NT2/D1 (cell line): ENCODE results near the gene TLR1.

Source experiments
- DNase-seq: peaks from one replicate; pipeline ENCODE4 v3.0.0-alpha.2; 2011; ENCODE audit warnings: low read depth, low spot score
- H3K27me3 ChIP-seq: 2 replicates; pipeline ENCODE4 v1.6.0; 2011; ENCODE audit warnings: mild to moderate bottlenecking; ENCODE audit not compliant: insufficient read length, insufficient read depth
- H3K36me3 ChIP-seq: 2 replicates; pipeline ENCODE4 v1.6.1; 2011; ENCODE audit warnings: mild to moderate bottlenecking, low read length, mixed read lengths; ENCODE audit not compliant: insufficient read depth, insufficient read length
- H3K4me1 ChIP-seq: 2 replicates; pipeline ENCODE4 v1.5.1; 2011; ENCODE audit not compliant: insufficient read depth, insufficient read length
- H3K4me3 ChIP-seq: 2 replicates; pipeline ENCODE4 v1.5.1; 2011; ENCODE audit warnings: low read depth; ENCODE audit not compliant: insufficient read length
- H3K9ac ChIP-seq: 2 replicates; pipeline ENCODE4 v1.6.0; 2011; ENCODE audit warnings: low read depth; ENCODE audit not compliant: insufficient read length
- H3K9me3 ChIP-seq: 2 replicates; pipeline ENCODE4 v1.5.1; 2011; ENCODE audit warnings: mild to moderate bottlenecking, low read length; ENCODE audit not compliant: insufficient read depth
- SUZ12 ChIP-seq: IDR thresholded peaks from 2 replicates; pipeline ENCODE4 v1.6.1; 2011; ENCODE audit not compliant: insufficient read length, insufficient read depth; ENCODE audit errors: extremely low read depth
- YY1 ChIP-seq: IDR thresholded peaks from 2 replicates; pipeline ENCODE4 v1.6.1; 2011; ENCODE audit not compliant: insufficient read length, insufficient read depth
- ZNF274 ChIP-seq: IDR thresholded peaks from 2 replicates; pipeline ENCODE4 v1.6.1; 2011; ENCODE audit warnings: mild to moderate bottlenecking, low read depth, low read length

The TLR1 gene

DNA sequence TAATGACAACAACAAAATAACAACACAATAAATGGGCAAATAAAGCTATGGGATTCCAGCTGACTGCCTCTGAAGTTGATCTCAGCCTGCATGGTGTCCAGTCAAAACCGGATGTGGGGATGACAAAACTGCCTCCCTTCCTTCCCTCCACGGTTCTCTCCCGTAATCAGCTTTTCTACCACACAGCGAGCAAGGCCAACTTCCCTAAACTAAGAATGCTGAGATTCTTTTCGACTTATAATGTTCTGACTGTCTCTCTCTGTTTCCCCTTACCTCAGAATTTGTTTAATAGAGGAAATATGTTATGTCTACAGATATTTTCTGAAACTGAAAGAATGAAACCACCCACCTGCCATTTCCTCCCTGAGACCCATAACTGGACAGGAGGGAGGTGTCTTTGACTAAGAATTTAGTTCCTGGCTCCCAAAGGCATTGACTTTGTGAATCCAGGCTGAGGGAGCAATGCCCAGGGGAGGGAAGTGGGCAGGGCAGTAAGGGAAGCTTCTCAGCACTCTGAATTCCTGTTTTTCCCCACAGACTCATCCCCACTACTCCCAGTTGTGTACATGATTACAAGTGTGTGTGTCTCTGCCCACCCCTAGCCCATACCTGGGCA lies 1.0 kb upstream of the TLR1 start:
- no peak for DNase-seq
- no peak overlapping the region for H3K4me3 ChIP-seq
- 0 out of 2 replicates have a peak, but pooled peaks cover 7% of the 10 kb centered on the region for H3K9me3 ChIP-seq
- H3K9ac ChIP-seq, result no peak overlapping the region
- TF ChIP-seq ZNF274, result no peak
- TF ChIP-seq YY1, result no peak
- no peak for TF ChIP-seq SUZ12
- H3K4me1 ChIP-seq, result no peaks in the 10 kb centered on the region
- H3K36me3 ChIP-seq, result no peaks in the 10 kb centered on the region
- no peaks in the 10 kb centered on the region for H3K27me3 ChIP-seq

DNA sequence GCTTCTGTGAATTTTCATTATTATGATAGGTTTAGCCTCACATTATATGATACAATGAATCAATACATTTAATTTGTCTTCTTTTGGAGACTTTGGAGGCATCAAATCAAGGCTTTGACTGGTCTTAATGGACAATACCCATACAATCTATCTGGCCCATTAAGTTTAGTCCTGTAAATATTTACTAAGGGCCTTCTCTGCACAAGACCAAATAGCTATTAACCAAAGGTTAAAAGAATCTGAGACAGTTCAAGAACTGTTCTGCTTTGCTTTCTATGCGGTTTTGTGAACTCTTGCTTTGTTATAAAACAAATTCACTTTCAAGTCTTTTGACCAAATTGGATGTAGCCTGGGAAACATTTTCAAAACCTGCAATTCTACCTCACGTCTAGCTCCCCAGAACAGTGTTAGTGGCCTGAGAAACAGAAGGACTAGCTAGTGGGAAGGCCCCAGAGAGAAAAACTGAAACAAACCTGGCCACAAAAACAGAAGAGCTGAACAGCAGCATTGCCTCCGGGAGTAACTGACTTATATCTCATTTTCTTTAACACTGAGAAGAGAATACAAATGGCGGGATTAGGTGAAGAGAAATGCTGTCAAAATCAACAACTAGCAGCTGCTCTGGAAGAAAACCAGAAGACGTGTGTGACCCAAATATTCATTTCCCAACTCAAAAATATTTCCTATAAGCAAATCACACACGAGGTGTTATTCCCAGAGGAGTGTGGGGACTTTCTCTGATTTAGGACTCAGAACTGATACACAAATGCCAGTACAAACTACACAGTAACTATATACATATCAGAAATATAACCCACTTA lies 548 bp downstream of the TLR1 start:
- H3K9ac ChIP-seq, result no peak overlapping the region

DNA sequence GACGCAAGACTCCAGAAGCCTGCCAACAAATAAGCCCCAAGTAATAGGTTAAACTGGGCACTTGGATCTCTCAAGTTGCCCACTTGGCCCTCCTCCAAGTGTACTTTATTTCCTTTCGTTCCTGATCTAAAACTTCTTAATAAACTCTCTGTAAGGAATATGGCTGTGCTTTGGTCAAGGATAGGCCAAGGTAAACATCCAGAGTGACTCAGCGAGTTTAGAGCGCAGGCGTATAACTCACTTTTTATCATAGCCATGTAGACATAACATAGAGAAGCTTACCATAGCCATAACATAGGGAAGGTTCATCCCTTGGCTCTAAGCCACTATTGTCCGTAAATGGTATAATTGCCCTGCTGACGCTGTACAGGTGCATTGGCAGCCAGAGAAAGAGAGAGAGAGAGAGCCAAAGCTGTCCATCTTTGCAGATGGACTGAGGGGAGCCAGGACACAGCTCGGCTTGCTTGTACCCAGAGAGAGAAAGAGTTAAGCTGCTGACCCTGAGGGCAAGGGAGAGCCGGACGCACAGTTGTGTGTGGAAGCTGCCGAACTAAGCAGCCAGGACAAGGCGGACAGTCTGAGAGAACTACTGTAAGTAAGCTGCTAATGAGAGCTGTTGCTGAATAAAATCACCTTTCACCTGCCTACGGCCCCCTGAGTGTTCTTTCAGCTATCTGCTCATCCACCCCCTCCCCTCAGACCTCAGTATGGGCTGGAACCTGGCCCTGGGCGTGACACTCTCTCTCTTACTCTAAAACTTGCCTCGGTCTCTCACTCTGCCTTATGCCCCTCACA lies 1.8 kb downstream of the TLR1 start:
- H3K9ac ChIP-seq, result no peak overlapping the region
- no peak for DNase-seq
- H3K36me3 ChIP-seq, result no peaks in the 10 kb centered on the region
- H3K9me3 ChIP-seq, result 0 out of 2 replicates have a peak, but pooled peaks cover 7% of the 10 kb centered on the region
- no peaks in the 10 kb centered on the region for H3K27me3 ChIP-seq
- no peak overlapping the region for H3K4me3 ChIP-seq
- H3K4me1 ChIP-seq, result no peaks in the 10 kb centered on the region
- TF ChIP-seq ZNF274, result no peak
- no peak for TF ChIP-seq SUZ12
- no peak for TF ChIP-seq YY1

More for the DNA sequence above, 548 bp downstream of the TLR1 start:
- H3K36me3 ChIP-seq, result no peaks in the 10 kb centered on the region
- H3K4me1 ChIP-seq, result no peaks in the 10 kb centered on the region
- TF ChIP-seq SUZ12, result no peak
- TF ChIP-seq YY1, result no peak
- TF ChIP-seq ZNF274, result no peak
- H3K9me3 ChIP-seq, result 0 out of 2 replicates have a peak, but pooled peaks cover 7% of the 10 kb centered on the region
- H3K4me3 ChIP-seq, result no peak overlapping the region
- no peak for DNase-seq
- H3K27me3 ChIP-seq, result no peaks in the 10 kb centered on the region

DNA sequence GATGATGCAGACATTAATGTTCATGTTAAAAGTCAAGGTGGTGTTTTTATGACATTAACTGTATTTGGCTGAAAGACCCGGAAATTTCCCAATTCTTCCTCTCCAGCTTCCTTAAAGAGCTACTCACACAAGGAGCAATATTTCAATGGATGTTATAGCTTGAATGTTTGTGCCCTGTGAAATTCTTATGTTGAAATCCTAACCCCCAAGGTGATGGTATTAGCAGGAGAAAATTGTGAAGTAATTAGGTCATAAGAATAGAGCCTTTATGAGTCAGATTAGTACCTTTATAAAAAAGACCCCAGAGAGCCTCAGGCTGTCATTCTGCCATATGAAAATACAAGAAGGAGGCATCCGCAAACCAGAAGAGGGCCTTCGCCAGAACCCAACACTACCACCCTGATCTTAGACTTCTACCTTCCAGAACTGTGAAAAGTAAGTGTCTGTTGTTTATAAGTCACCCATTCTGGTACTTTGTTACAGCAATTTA lies 3.6 kb downstream of the TLR1 start:
- no peaks in the 10 kb centered on the region for H3K36me3 ChIP-seq
- H3K4me1 ChIP-seq, result no peaks in the 10 kb centered on the region
- 0 out of 2 replicates have a peak, but pooled peaks cover 7% of the 10 kb centered on the region for H3K9me3 ChIP-seq
- no peak overlapping the region for H3K9ac ChIP-seq
- H3K4me3 ChIP-seq, result no peak overlapping the region
- no peak for DNase-seq
- TF ChIP-seq SUZ12 (no peak), ZNF274 (no peak), YY1 (no peak)
- no peaks in the 10 kb centered on the region for H3K27me3 ChIP-seq

DNA sequence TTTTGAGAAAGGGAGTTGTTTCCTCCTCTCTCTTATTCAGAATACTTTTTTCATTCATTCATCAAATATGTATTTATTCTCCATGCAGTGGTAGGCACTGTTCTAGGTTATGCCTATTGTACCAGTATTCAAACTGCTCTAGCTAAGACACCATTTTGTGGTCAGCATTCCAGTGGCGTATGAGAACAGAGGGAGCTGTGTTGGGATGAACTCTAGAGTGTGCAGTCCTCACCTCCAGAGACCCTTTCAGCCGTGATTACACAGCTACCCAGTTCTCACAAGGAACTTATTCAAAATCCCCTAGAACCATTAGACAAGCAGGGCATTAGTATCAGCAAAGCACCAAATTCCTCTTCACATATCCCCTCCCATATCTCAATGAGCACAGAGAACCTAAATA lies 4.2 kb downstream of the TLR1 start:
- Histone ChIP-seq H3K36me3 (no peaks in the 10 kb centered on the region), H3K9ac (no peak overlapping the region), H3K27me3 (no peaks in the 10 kb centered on the region), H3K4me1 (no peaks in the 10 kb centered on the region), H3K4me3 (no peak overlapping the region), H3K9me3 (0 out of 2 replicates have a peak, but pooled peaks cover 7% of the 10 kb centered on the region)
- TF ChIP-seq ZNF274 (no peak), SUZ12 (no peak), YY1 (no peak)
- no peak for DNase-seq

DNA sequence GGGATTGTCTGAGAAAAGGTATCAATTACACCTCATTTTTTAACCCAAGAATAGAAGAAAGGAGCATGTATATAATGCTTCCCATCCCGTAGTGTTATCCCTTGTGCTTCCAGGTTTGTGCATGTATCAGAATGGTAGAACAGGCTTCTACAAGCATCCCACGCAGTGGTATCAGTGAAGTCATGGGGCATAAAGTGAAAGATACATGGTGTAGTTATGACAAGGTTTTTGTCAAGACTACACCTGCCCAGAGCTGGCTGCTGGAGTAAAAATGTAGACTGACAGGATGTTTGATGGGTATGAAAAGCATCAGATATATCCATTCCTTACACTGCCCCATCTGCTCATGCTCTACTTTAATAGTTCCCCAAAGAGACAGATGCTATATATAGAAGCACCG lies 9.5 kb downstream of the TLR1 start:
- Histone ChIP-seq H3K4me3 (no peak overlapping the region), H3K9me3 (no peaks in the 10 kb centered on the region), H3K27me3 (no peaks in the 10 kb centered on the region), H3K36me3 (no peaks in the 10 kb centered on the region), H3K9ac (no peak overlapping the region), H3K4me1 (no peaks in the 10 kb centered on the region)
- no peak for DNase-seq
- TF ChIP-seq SUZ12, result no peak
- TF ChIP-seq YY1, result no peak
- no peak for TF ChIP-seq ZNF274
